Measurements from ENCODE around the gene DIS3L.

DNA sequence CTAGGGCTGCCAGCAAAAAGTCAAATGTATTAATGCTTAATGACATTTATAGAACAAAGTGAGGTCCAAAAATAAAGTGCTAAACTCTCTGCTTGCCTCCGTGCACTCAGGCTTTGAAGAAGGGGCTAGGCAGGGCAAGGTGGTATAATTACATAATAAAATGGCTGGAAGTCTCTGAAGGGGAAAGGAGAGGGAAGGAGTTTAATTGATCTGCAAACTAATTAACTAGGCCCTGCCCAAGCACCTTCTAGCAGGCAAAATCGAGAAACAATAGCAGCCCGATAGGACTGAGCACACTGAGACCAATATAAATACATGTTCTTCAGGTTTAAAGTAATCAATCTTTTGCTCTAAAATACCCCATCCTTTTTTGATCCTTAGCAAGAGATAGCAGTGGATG, 13.0 kb downstream of the DIS3L start:
- TF ChIP-seq EP300 (IDR thresholded peaks at IDR 0.05) (no peak), NR3C1 (IDR thresholded peaks at IDR 0.05) (no peak), CHD2 (IDR thresholded peaks at IDR 0.05; ENCODE audit: low read length, partially characterized antibody) (no peak), ZNF302 (CRISPR knock-in tag; IDR thresholded peaks at IDR 0.05) (no peak)

All from A549 (cell line).